HepG2 (cell line): Measurements from ENCODE around the gene CENPM. TPM values are rescaled to one million over a fixed set of nuclear protein-coding genes. Genes with fewer than 3 reads are reported as not detected.

Experiments
- AKNA ChIP-seq: sonication (generic); formaldehyde crosslinking; IDR thresholded peaks from 2 replicates; pipeline ENCODE4 v1.4.0; 2020; ENCODE audit warnings: missing genetic modification reagents, borderline replicate concordance
- CAMTA2 ChIP-seq: sonication (generic); formaldehyde crosslinking; IDR thresholded peaks from 2 replicates; pipeline ENCODE4 v1.4.0; 2020; ENCODE audit warnings: mild to moderate bottlenecking, missing genetic modification reagents, borderline replicate concordance
- CTCF ChIP-seq: sonication (generic); formaldehyde crosslinking; IDR thresholded peaks from 2 replicates; pipeline ENCODE4 v1.5.0; 2020; ENCODE audit warnings: mild to moderate bottlenecking, missing genetic modification reagents, moderate library complexity
- GATAD1 ChIP-seq: IDR thresholded peaks from 2 replicates; pipeline ENCODE4 v1.6.1; 2016; ENCODE audit warnings: missing genetic modification reagents, missing compliant biosample characterization
- MEIS1 ChIP-seq: sonication (generic); formaldehyde crosslinking; IDR thresholded peaks from 2 replicates; pipeline ENCODE4 v1.9.0; 2021; ENCODE audit warnings: mild to moderate bottlenecking, missing genetic modification reagents, moderate library complexity, borderline replicate concordance
- MYPOP ChIP-seq: sonication (generic); formaldehyde crosslinking; IDR thresholded peaks from 2 replicates; pipeline ENCODE4 v1.8.1; 2023; ENCODE audit warnings: mild to moderate bottlenecking, moderate library complexity, missing genetic modification reagents
- NPAS2 ChIP-seq: sonication (generic); formaldehyde crosslinking; IDR thresholded peaks from 2 replicates; pipeline ENCODE4 v1.8.0; 2022; ENCODE audit warnings: mild to moderate bottlenecking, missing genetic modification reagents, borderline replicate concordance
- SALL1 ChIP-seq: sonication (generic); formaldehyde crosslinking; IDR thresholded peaks from 2 replicates; pipeline ENCODE4 v1.8.0; 2022; ENCODE audit warnings: mild to moderate bottlenecking, missing genetic modification reagents
- STAG1 ChIP-seq: sonication (generic); formaldehyde crosslinking; IDR thresholded peaks from 2 replicates; pipeline ENCODE4 v1.4.0; 2020; ENCODE audit warnings: missing genetic modification reagents
- ZBTB49 ChIP-seq: sonication (generic); formaldehyde crosslinking; IDR thresholded peaks from 2 replicates; pipeline ENCODE4 v1.4.0; 2020; ENCODE audit warnings: missing genetic modification reagents, borderline replicate concordance
- ZC3H4 ChIP-seq: sonication (generic); formaldehyde crosslinking; IDR thresholded peaks from 2 replicates; pipeline ENCODE4 v1.4.0; 2020; ENCODE audit warnings: missing genetic modification reagents, borderline replicate concordance
- ZNF253 ChIP-seq: sonication (generic); formaldehyde crosslinking; IDR thresholded peaks from 2 replicates; pipeline ENCODE4 v1.8.0; 2022; ENCODE audit warnings: mild to moderate bottlenecking, missing genetic modification reagents, borderline replicate concordance
- ZNF512 ChIP-seq: sonication (generic); formaldehyde crosslinking; IDR thresholded peaks from 2 replicates; pipeline ENCODE4 v1.4.0; 2020; ENCODE audit warnings: mild to moderate bottlenecking, missing genetic modification reagents
- ZNF605 ChIP-seq: sonication (generic); formaldehyde crosslinking; IDR thresholded peaks from 2 replicates; pipeline ENCODE4 v1.8.0; 2022; ENCODE audit warnings: mild to moderate bottlenecking, missing genetic modification reagents
- ZNF619 ChIP-seq: sonication (generic); formaldehyde crosslinking; IDR thresholded peaks from 2 replicates; pipeline ENCODE4 v1.4.0; 2020; ENCODE audit warnings: mild to moderate bottlenecking, missing genetic modification reagents
- polyA plus RNA-seq, 8 experiments: library from polyadenylated mRNA; depleted of rRNA in 3 of 8; stranded (reverse) in 7 of 8; unstranded in 1 of 8; fragments of >200 nt; fragmentation: Illumina TruSeq in 4 of 8; extraction: Trizol in 4 of 8; gene quantifications; 2 replicates each; pipeline versions ENCODE4 v1.2.1 to v1.2.3, GENCODE V29; 2011 to 2016; ENCODE audit warnings: low read depth in 4 of 8, missing spikeins in 1 of 8, mixed read lengths in 1 of 8; ENCODE audit not compliant: insufficient read depth in 1 of 8
- total RNA-seq, 5 experiments: library from RNA; depleted of rRNA; stranded (reverse); fragments of >200 nt; fragmentation: Illumina TruSeq; extraction: Trizol; gene quantifications; 2 replicates each; pipeline ENCODE4 v1.2.3, GENCODE V29; 2016; ENCODE audit warnings: low read depth in 1 of 5

Gene CENPM
- total and polyA plus RNA-seq, 2 of the 13 experiments (the other 11 are each of a cell fraction or from before 2014, with no cell fraction given): 11.2 to 37.3 TPM

- TF ChIP-seq AKNA (CRISPR knock-in tag) (no peak), ZNF512 (CRISPR knock-in tag) (peak; percentile 98), ZNF619 (CRISPR knock-in tag) (no peak), ZBTB49 (CRISPR knock-in tag) (no peak), MEIS1 (CRISPR knock-in tag) (no peak), GATAD1 (CRISPR knock-in tag) (peak; percentile 50; the same call in 1 of the 2 replicates), ZNF605 (CRISPR knock-in tag) (no peak), NPAS2 (CRISPR knock-in tag) (no peak), STAG1 (CRISPR knock-in tag) (peak; percentile 97), MYPOP (CRISPR knock-in tag) (no peak), SALL1 (CRISPR knock-in tag) (peak; percentile 54; the same call in 1 of the 2 replicates), ZNF253 (CRISPR knock-in tag) (no peak), CAMTA2 (CRISPR knock-in tag) (no peak), CTCF (CRISPR knock-in tag) (peak; percentile 98), ZC3H4 (CRISPR knock-in tag) (no peak)
Observed at GRCh38 chr22:41940832-41941765, 5.9 kb downstream of the CENPM start (continued).
